HepG2 (cell line): ENCODE results near the gene TRPC1. TPM values are rescaled to one million over a fixed set of nuclear protein-coding genes. Genes with fewer than 3 reads are reported as not detected.

ENCODE experiments used
- ARNT2 ChIP-seq: sonication (generic); formaldehyde crosslinking; IDR thresholded peaks from 2 replicates; pipeline ENCODE4 v1.8.0; 2022; ENCODE audit warnings: mild to moderate bottlenecking, low read depth, missing genetic modification reagents, moderate library complexity
- ATF7-NPFF ChIP-seq: sonication (generic); formaldehyde crosslinking; IDR thresholded peaks from 2 replicates; pipeline ENCODE4 v1.8.1; 2023; ENCODE audit warnings: mild to moderate bottlenecking, low read depth, missing genetic modification reagents, moderate library complexity
- CEBPB ChIP-seq: IDR thresholded peaks from 2 replicates; pipeline ENCODE4 v1.6.1; 2011; ENCODE audit warnings: low read depth, low read length, improper control_type of control experiment, borderline replicate concordance
- ERF ChIP-seq: IDR thresholded peaks from 2 replicates; pipeline ENCODE4 v1.6.1; 2018; ENCODE audit warnings: missing biosample characterization, missing genetic modification reagents
- FOXK1 ChIP-seq: sonication (generic); formaldehyde crosslinking; IDR thresholded peaks from 2 replicates; pipeline ENCODE4 v1.4.0; 2020; ENCODE audit warnings: low read depth, missing genetic modification reagents, borderline replicate concordance
- HDAC2 ChIP-seq: sonication (generic); formaldehyde crosslinking; IDR thresholded peaks from 2 replicates; pipeline ENCODE4 v1.4.0; 2020; ENCODE audit warnings: missing genetic modification reagents
- HMG20A ChIP-seq: IDR thresholded peaks from 2 replicates; pipeline ENCODE4 v1.6.1; 2016; ENCODE audit warnings: borderline replicate concordance
- HOXA9 ChIP-seq: sonication (generic); formaldehyde crosslinking; IDR thresholded peaks from 2 replicates; pipeline ENCODE4 v1.8.1; 2022; ENCODE audit warnings: missing genetic modification reagents, mild to moderate bottlenecking, moderate library complexity, borderline replicate concordance
- NFYC ChIP-seq: IDR thresholded peaks from 2 replicates; pipeline ENCODE4 v1.6.1; 2016; ENCODE audit warnings: missing genetic modification reagents, missing compliant biosample characterization
- POLR2G ChIP-seq: fragments of 200-400 bp; formaldehyde crosslinking; IDR thresholded peaks from 2 replicates; pipeline ENCODE4 v1.6.1; 2018; ENCODE audit warnings: mild to moderate bottlenecking, low read depth, low read length, moderate library complexity
- SKI ChIP-seq: fragments of 450-650 bp; IDR thresholded peaks from one replicate; pipeline ENCODE4 v1.6.1; 2018; ENCODE audit warnings: mild to moderate bottlenecking; ENCODE audit not compliant: partially characterized antibody
- SRSF1 ChIP-seq: fragments of 200-400 bp; formaldehyde crosslinking; optimal IDR thresholded peaks from 2 replicates; pipeline ENCODE3; 2017; ENCODE audit warnings: mild to moderate bottlenecking, low read depth, low read length, moderate library complexity
- THAP11 ChIP-seq: IDR thresholded peaks from 2 replicates; pipeline ENCODE4 v1.6.1; 2016; ENCODE audit warnings: missing biosample characterization, missing genetic modification reagents
- ZFP90 ChIP-seq: sonication (generic); formaldehyde crosslinking; IDR thresholded peaks from 2 replicates; pipeline ENCODE4 v1.8.0; 2022; ENCODE audit warnings: missing genetic modification reagents, mild to moderate bottlenecking, inconsistent platforms, borderline replicate concordance
- ZNF3 ChIP-seq: IDR thresholded peaks from 2 replicates; pipeline ENCODE4 v1.7.0; 2017; ENCODE audit warnings: inconsistent platforms
- polyA plus RNA-seq, 8 experiments: library from polyadenylated mRNA; depleted of rRNA in 3 of 8; stranded (reverse) in 7 of 8; unstranded in 1 of 8; fragments of >200 nt; fragmentation: Illumina TruSeq in 4 of 8; extraction: Trizol in 4 of 8; gene quantifications; 2 replicates each; pipeline versions ENCODE4 v1.2.1 to v1.2.3, GENCODE V29; 2011 to 2016; ENCODE audit warnings: low read depth in 4 of 8, missing spikeins in 1 of 8, mixed read lengths in 1 of 8; ENCODE audit not compliant: insufficient read depth in 1 of 8
- total RNA-seq, 5 experiments: library from RNA; depleted of rRNA; stranded (reverse); fragments of >200 nt; fragmentation: Illumina TruSeq; extraction: Trizol; gene quantifications; 2 replicates each; pipeline ENCODE4 v1.2.3, GENCODE V29; 2016; ENCODE audit warnings: low read depth in 1 of 5
- TF ChIP-seq, protein P1 (sequence below): IDR thresholded peaks from 2 replicates; pipeline ENCODE4 v1.6.1; 2016
- TF ChIP-seq, protein P2 (sequence below): sonication (generic); formaldehyde crosslinking; IDR thresholded peaks from 2 replicates; pipeline ENCODE4 v1.4.0; 2020; ENCODE audit warnings: missing genetic modification reagents
- TF ChIP-seq, protein P3 (sequence below): sonication (generic); formaldehyde crosslinking; IDR thresholded peaks from 2 replicates; pipeline ENCODE4 v1.5.1; 2020; ENCODE audit warnings: missing genetic modification reagents, mild to moderate bottlenecking, borderline replicate concordance
- TF ChIP-seq, protein P4 (sequence below): IDR thresholded peaks from 2 replicates; pipeline ENCODE4 v1.6.1; 2016; ENCODE audit warnings: low read depth
- TF ChIP-seq, protein P5 (sequence below): sonication (generic); formaldehyde crosslinking; IDR thresholded peaks from 2 replicates; pipeline ENCODE4 v1.8.1; 2023; ENCODE audit warnings: mild to moderate bottlenecking, missing genetic modification reagents
- TF ChIP-seq, protein P6 (sequence below): sonication (generic); formaldehyde crosslinking; conservative IDR thresholded peaks from 2 replicates; pipeline ENCODE4 v1.8.0; 2022; ENCODE audit warnings: missing genetic modification reagents

TRPC1 gene
- total and polyA plus RNA-seq, 2 of the 13 experiments (the other 11 are each of a cell fraction or from before 2014, with no cell fraction given), result 10.8 to 13.1 TPM

DNA sequence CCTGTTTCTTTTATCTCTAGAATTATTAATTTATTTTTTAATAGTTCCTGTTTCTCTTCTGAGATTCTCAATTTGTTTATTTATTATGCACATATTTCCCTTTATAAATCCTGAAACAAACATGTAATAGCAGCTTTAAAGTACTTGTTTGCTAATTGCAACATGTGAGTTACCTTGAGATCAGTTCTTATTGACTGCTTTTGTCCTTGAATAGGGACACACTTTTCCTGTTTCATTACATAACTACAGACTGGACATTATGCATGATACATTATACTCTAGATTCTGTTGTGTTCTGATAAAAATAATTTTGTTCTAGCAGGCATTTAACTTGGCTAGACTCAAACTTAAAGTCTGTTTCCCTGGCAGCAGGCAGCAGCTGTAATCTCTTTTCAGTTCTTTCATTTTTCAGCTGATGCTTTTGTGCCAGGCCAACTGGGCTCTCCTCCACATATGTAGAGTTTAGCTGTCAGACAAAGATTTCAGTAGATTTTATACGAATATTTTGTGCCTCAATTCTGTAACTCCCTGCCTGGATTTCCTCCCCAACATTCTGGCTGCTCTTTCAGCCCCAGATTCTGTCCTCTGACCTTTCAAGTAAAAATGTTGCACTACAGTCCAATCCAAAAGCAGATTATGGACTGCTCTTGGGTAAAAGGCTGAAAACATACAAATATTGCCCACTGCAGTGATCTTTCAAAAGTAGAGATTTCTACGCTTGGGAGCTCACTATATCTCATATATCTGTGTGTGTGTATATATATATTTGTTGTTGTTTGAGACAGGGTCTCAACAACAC, 123.1 kb downstream of the TRPC1 start (continued):
- TF ChIP-seq, protein P1, sequence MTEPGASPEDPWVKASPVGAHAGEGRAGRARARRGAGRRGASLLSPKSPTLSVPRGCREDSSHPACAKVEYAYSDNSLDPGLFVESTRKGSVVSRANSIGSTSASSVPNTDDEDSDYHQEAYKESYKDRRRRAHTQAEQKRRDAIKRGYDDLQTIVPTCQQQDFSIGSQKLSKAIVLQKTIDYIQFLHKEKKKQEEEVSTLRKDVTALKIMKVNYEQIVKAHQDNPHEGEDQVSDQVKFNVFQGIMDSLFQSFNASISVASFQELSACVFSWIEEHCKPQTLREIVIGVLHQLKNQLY, result peak; percentile 79; the same call in 1 of the 2 replicates
- TF ChIP-seq THAP11 (CRISPR knock-in tag) (peak; percentile 71), NFYC (CRISPR knock-in tag) (no peak), ARNT2 (no peak), SKI (peak; percentile 50), FOXK1 (CRISPR knock-in tag) (peak; percentile 77; the same call in 1 of the 2 replicates), POLR2G (no peak), ZFP90 (CRISPR knock-in tag) (no peak), HMG20A (CRISPR knock-in tag) (peak; percentile 97), ZNF3 (CRISPR knock-in tag) (peak; percentile 63; the same call in 1 of the 2 replicates), HDAC2 (CRISPR knock-in tag) (peak; percentile 87), ATF7-NPFF (CRISPR knock-in tag) (no peak), CEBPB (peak; percentile 87), HOXA9 (CRISPR knock-in tag) (no peak), SRSF1 (no peak), ERF (CRISPR knock-in tag) (peak; percentile 61)
- TF ChIP-seq, protein P2, sequence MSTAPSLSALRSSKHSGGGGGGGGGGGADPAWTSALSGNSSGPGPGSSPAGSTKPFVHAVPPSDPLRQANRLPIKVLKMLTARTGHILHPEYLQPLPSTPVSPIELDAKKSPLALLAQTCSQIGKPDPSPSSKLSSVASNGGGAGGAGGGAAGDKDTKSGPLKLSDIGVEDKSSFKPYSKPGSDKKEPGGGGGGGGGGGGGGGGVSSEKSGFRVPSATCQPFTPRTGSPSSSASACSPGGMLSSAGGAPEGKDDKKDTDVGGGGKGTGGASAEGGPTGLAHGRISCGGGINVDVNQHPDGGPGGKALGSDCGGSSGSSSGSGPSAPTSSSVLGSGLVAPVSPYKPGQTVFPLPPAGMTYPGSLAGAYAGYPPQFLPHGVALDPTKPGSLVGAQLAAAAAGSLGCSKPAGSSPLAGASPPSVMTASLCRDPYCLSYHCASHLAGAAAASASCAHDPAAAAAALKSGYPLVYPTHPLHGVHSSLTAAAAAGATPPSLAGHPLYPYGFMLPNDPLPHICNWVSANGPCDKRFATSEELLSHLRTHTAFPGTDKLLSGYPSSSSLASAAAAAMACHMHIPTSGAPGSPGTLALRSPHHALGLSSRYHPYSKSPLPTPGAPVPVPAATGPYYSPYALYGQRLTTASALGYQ (CRISPR knock-in tag), result peak; percentile 79
- TF ChIP-seq, protein P3, sequence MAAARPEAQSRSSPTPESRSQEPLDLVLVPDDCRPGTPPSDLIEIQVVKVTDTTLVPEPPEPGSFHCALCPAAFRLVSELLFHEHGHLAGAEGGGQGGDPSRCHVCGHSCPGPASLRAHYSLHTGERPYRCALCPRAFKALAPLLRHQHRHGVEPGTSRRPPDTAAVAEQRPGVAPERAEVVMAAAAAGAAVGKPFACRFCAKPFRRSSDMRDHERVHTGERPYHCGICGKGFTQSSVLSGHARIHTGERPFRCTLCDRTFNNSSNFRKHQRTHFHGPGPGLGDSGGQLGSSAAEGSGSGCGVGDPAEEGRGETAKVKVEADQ (CRISPR knock-in tag), result no peak
- TF ChIP-seq, protein P4, sequence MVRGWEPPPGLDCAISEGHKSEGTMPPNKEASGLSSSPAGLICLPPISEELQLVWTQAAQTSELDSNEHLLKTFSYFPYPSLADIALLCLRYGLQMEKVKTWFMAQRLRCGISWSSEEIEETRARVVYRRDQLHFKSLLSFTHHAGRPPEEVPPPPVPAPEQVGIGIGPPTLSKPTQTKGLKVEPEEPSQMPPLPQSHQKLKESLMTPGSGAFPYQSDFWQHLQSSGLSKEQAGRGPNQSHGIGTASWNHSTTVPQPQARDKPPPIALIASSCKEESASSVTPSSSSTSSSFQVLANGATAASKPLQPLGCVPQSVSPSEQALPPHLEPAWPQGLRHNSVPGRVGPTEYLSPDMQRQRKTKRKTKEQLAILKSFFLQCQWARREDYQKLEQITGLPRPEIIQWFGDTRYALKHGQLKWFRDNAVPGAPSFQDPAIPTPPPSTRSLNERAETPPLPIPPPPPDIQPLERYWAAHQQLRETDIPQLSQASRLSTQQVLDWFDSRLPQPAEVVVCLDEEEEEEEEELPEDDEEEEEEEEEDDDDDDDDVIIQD (CRISPR knock-in tag), result peak; percentile 68; the same call in 1 of the 2 replicates
- TF ChIP-seq, protein P5, sequence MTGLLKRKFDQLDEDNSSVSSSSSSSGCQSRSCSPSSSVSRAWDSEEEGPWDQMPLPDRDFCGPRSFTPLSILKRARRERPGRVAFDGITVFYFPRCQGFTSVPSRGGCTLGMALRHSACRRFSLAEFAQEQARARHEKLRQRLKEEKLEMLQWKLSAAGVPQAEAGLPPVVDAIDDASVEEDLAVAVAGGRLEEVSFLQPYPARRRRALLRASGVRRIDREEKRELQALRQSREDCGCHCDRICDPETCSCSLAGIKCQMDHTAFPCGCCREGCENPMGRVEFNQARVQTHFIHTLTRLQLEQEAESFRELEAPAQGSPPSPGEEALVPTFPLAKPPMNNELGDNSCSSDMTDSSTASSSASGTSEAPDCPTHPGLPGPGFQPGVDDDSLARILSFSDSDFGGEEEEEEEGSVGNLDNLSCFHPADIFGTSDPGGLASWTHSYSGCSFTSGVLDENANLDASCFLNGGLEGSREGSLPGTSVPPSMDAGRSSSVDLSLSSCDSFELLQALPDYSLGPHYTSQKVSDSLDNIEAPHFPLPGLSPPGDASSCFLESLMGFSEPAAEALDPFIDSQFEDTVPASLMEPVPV (CRISPR knock-in tag), result no peak
- TF ChIP-seq, protein P6, sequence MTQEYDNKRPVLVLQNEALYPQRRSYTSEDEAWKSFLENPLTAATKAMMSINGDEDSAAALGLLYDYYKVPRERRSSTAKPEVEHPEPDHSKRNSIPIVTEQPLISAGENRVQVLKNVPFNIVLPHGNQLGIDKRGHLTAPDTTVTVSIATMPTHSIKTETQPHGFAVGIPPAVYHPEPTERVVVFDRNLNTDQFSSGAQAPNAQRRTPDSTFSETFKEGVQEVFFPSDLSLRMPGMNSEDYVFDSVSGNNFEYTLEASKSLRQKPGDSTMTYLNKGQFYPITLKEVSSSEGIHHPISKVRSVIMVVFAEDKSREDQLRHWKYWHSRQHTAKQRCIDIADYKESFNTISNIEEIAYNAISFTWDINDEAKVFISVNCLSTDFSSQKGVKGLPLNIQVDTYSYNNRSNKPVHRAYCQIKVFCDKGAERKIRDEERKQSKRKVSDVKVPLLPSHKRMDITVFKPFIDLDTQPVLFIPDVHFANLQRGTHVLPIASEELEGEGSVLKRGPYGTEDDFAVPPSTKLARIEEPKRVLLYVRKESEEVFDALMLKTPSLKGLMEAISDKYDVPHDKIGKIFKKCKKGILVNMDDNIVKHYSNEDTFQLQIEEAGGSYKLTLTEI (CRISPR knock-in tag), result no peak
